ENCODE data around the gene CXCR4.

DNA sequence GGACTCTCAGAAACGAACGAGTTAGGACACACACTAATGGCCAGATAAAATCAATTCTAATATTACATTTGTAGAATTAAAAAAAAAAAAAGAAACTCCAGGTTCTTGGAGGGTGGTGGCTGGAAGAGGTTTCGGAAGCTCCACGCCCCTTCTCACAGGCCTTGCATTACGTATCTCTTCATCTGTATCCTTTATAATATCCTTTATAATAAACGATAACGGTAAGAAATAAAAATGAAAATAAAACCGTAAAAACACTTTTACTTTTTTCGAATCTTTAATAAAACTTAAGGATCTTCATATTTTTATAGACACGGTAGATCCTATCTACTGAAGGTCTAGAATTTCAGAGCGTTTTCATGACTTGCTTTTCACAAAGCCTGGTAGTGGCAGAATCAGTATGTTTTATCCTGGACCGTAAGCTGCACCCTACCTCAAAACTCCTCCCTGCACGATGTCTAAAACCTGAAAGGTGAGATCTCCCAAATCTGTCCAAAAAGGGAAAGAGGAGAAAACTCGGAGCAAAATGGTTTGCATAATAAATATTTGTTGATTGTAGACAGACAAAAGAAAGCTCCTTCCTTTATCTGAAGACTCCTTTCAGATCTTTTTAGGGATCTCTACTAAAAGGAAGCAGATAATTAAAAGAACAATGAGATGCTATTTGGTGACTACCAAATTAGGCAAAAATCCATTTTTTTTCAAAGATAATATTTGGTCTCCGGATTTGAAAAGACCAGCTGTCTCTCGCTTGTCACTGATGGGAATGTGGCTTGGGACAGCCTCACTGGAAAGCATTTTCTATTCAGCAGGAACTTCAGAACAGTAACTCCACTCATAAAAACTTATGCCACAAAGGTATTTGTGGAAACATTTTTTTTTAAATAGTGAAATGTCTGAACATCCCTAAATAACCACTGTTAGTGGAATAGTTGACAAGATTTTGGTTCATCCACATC lies 2.0 kb upstream of the CXCR4 start:
- TF ChIP-seq, protein P1, sequence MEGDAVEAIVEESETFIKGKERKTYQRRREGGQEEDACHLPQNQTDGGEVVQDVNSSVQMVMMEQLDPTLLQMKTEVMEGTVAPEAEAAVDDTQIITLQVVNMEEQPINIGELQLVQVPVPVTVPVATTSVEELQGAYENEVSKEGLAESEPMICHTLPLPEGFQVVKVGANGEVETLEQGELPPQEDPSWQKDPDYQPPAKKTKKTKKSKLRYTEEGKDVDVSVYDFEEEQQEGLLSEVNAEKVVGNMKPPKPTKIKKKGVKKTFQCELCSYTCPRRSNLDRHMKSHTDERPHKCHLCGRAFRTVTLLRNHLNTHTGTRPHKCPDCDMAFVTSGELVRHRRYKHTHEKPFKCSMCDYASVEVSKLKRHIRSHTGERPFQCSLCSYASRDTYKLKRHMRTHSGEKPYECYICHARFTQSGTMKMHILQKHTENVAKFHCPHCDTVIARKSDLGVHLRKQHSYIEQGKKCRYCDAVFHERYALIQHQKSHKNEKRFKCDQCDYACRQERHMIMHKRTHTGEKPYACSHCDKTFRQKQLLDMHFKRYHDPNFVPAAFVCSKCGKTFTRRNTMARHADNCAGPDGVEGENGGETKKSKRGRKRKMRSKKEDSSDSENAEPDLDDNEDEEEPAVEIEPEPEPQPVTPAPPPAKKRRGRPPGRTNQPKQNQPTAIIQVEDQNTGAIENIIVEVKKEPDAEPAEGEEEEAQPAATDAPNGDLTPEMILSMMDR (conservative IDR thresholded peaks at IDR 0.05; ENCODE audit: low read length), result no peak
- no peak for TF ChIP-seq EZH2phosphoT487 (IDR thresholded peaks at IDR 0.05; ENCODE audit: borderline replicate concordance)

Measured in Loucy (cell line).